ENCODE results near the gene SNTA1.

The SNTA1 gene

GRCh38 chr20:33470866-33471265 is 27.3 kb upstream of the SNTA1 start:
- no peak overlapping the region for H3K9ac ChIP-seq (ENCODE audit: low read length)
- no peaks in the 10 kb centered on the region for H3K27me3 ChIP-seq (ENCODE audit: insufficient read depth, low read length)
- H3K23ac ChIP-seq (ENCODE audit: low read length), result no peak overlapping the region
- H3K14ac ChIP-seq (ENCODE audit: low read length), result no peak overlapping the region
- no peak overlapping the region for H3K27ac ChIP-seq (ENCODE audit: low read depth, low read length)
- no peak overlapping the region for H3K4me2 ChIP-seq (ENCODE audit: low read length)
- H3K79me1 ChIP-seq (ENCODE audit: low read length), result no peaks in the 10 kb centered on the region
- no peak overlapping the region for H4K8ac ChIP-seq (ENCODE audit: low read depth, low read length)
- H2AFZ ChIP-seq (ENCODE audit: insufficient read depth, low read length, poor library complexity), result no peak overlapping the region
- no peaks in the 10 kb centered on the region for H3K36me3 ChIP-seq (ENCODE audit: control insufficient read depth in 1 of 2, insufficient read depth in 2 of 2, low read length in 2 of 2)
- WGBS (ENCODE audit: extremely low coverage, insufficient coverage, insufficient read length), result no CpG with 5 or more reads among the region's 3 CpGs
- no peak overlapping the region for H2AK5ac ChIP-seq (ENCODE audit: low read length)
- no peak overlapping the region for H3K4ac ChIP-seq (ENCODE audit: low read depth, low read length)
- DNase-seq, result no peak
- no peak overlapping the region for H3K18ac ChIP-seq (ENCODE audit: low read length)
- no peaks in the 10 kb centered on the region for H3K4me1 ChIP-seq (ENCODE audit: control insufficient read depth in 1 of 2, insufficient read depth in 2 of 2, low read length in 2 of 2)
- no peaks in the 10 kb centered on the region for H3K9me3 ChIP-seq (ENCODE audit: insufficient read depth, low read depth, low read length)
- no peak overlapping the region for H2BK12ac ChIP-seq (ENCODE audit: low read length)
- no peak overlapping the region for H2BK5ac ChIP-seq (ENCODE audit: low read depth, low read length, poor library complexity)
- H3K4me3 ChIP-seq (ENCODE audit: low read depth, low read length), result no peak overlapping the region
- no peaks in the 10 kb centered on the region for H3K79me2 ChIP-seq (ENCODE audit: control insufficient read depth, insufficient read depth, low read length, poor library complexity)
- no peak overlapping the region for H2BK120ac ChIP-seq (ENCODE audit: insufficient read depth, low read length, poor library complexity)
- H4K12ac ChIP-seq (ENCODE audit: low read depth, low read length), result no peak overlapping the region
- H4K91ac ChIP-seq (ENCODE audit: low read depth, low read length), result no peak overlapping the region

- Histone ChIP-seq H3K9ac (ENCODE audit: low read length) (no peak overlapping the region), H3K36me3 (ENCODE audit: control insufficient read depth in 1 of 2, insufficient read depth in 2 of 2, low read length in 2 of 2) (no peaks in the 10 kb centered on the region), H2AFZ (ENCODE audit: insufficient read depth, low read length, poor library complexity) (no peak overlapping the region), H3K4me3 (ENCODE audit: low read depth, low read length) (no peak overlapping the region), H2BK5ac (ENCODE audit: low read depth, low read length, poor library complexity) (no peak overlapping the region), H4K12ac (ENCODE audit: low read depth, low read length) (no peak overlapping the region), H3K14ac (ENCODE audit: low read length) (no peak overlapping the region), H3K79me1 (ENCODE audit: low read length) (no peaks in the 10 kb centered on the region), H2BK12ac (ENCODE audit: low read length) (no peak overlapping the region), H2BK120ac (ENCODE audit: insufficient read depth, low read length, poor library complexity) (no peak overlapping the region), H3K27me3 (ENCODE audit: insufficient read depth, low read length) (no peaks in the 10 kb centered on the region), H3K79me2 (ENCODE audit: control insufficient read depth, insufficient read depth, low read length, poor library complexity) (no peaks in the 10 kb centered on the region), H3K23ac (ENCODE audit: low read length) (no peak overlapping the region), H3K4me2 (ENCODE audit: low read length) (no peak overlapping the region), H4K91ac (ENCODE audit: low read depth, low read length) (no peak overlapping the region), H3K9me3 (ENCODE audit: insufficient read depth, low read depth, low read length) (no peaks in the 10 kb centered on the region), H3K4me1 (ENCODE audit: control insufficient read depth in 1 of 2, insufficient read depth in 2 of 2, low read length in 2 of 2) (no peaks in the 10 kb centered on the region), H3K27ac (ENCODE audit: low read depth, low read length) (no peak overlapping the region), H2AK5ac (ENCODE audit: low read length) (no peak overlapping the region), H3K18ac (ENCODE audit: low read length) (no peak overlapping the region), H3K4ac (ENCODE audit: low read depth, low read length) (no peak overlapping the region), H4K8ac (ENCODE audit: low read depth, low read length) (no peak overlapping the region)
- no CpG with 5 or more reads among the region's 4 CpGs for WGBS (ENCODE audit: extremely low coverage, insufficient coverage, insufficient read length)
- no peak for DNase-seq
Observed at GRCh38 chr20:33470457-33470856, 26.9 kb upstream of the SNTA1 start.

GRCh38 chr20:33466303-33466646 is 22.7 kb upstream of the SNTA1 start:
- Histone ChIP-seq H3K9me3 (ENCODE audit: insufficient read depth, low read depth, low read length) (no peaks in the 10 kb centered on the region), H3K4me1 (ENCODE audit: control insufficient read depth in 1 of 2, insufficient read depth in 2 of 2, low read length in 2 of 2) (no peaks in the 10 kb centered on the region), H3K9ac (ENCODE audit: low read length) (no peak overlapping the region), H2BK120ac (ENCODE audit: insufficient read depth, low read length, poor library complexity) (no peak overlapping the region), H3K14ac (ENCODE audit: low read length) (no peak overlapping the region), H3K4me3 (ENCODE audit: low read depth, low read length) (no peak overlapping the region), H4K91ac (ENCODE audit: low read depth, low read length) (no peak overlapping the region), H3K36me3 (ENCODE audit: control insufficient read depth in 1 of 2, insufficient read depth in 2 of 2, low read length in 2 of 2) (no peaks in the 10 kb centered on the region), H2BK5ac (ENCODE audit: low read depth, low read length, poor library complexity) (no peak overlapping the region), H2AFZ (ENCODE audit: insufficient read depth, low read length, poor library complexity) (no peak overlapping the region), H3K23ac (ENCODE audit: low read length) (no peak overlapping the region), H3K4me2 (ENCODE audit: low read length) (no peak overlapping the region), H4K8ac (ENCODE audit: low read depth, low read length) (no peak overlapping the region), H2AK5ac (ENCODE audit: low read length) (no peak overlapping the region), H3K27ac (ENCODE audit: low read depth, low read length) (no peak overlapping the region), H3K27me3 (ENCODE audit: insufficient read depth, low read length) (no peaks in the 10 kb centered on the region), H3K4ac (ENCODE audit: low read depth, low read length) (no peak overlapping the region), H3K79me1 (ENCODE audit: low read length) (no peaks in the 10 kb centered on the region), H3K18ac (ENCODE audit: low read length) (no peak overlapping the region), H3K79me2 (ENCODE audit: control insufficient read depth, insufficient read depth, low read length, poor library complexity) (no peaks in the 10 kb centered on the region), H2BK12ac (ENCODE audit: low read length) (no peak overlapping the region), H4K12ac (ENCODE audit: low read depth, low read length) (no peak overlapping the region)
- WGBS (ENCODE audit: extremely low coverage, insufficient coverage, insufficient read length), result no CpG with 5 or more reads among the region's 3 CpGs
- DNase-seq, result no peak

- H3K9ac ChIP-seq (ENCODE audit: low read length), result no peak overlapping the region
- H3K36me3 ChIP-seq (ENCODE audit: control insufficient read depth in 1 of 2, insufficient read depth in 2 of 2, low read length in 2 of 2), result no peaks in the 10 kb centered on the region
- no peak overlapping the region for H3K23ac ChIP-seq (ENCODE audit: low read length)
- H3K14ac ChIP-seq (ENCODE audit: low read length), result no peak overlapping the region
- no peak overlapping the region for H2BK12ac ChIP-seq (ENCODE audit: low read length)
- WGBS (ENCODE audit: extremely low coverage, insufficient coverage, insufficient read length), result no CpG with 5 or more reads among the region's 9 CpGs
- no peak for DNase-seq
- no peak overlapping the region for H2BK120ac ChIP-seq (ENCODE audit: insufficient read depth, low read length, poor library complexity)
- no peaks in the 10 kb centered on the region for H3K4me1 ChIP-seq (ENCODE audit: control insufficient read depth in 1 of 2, insufficient read depth in 2 of 2, low read length in 2 of 2)
- no peaks in the 10 kb centered on the region for H3K27me3 ChIP-seq (ENCODE audit: insufficient read depth, low read length)
- no peak overlapping the region for H4K91ac ChIP-seq (ENCODE audit: low read depth, low read length)
- no peaks in the 10 kb centered on the region for H3K79me2 ChIP-seq (ENCODE audit: control insufficient read depth, insufficient read depth, low read length, poor library complexity)
- no peak overlapping the region for H3K27ac ChIP-seq (ENCODE audit: low read depth, low read length)
- H3K4ac ChIP-seq (ENCODE audit: low read depth, low read length), result no peak overlapping the region
- H4K12ac ChIP-seq (ENCODE audit: low read depth, low read length), result no peak overlapping the region
- H2AK5ac ChIP-seq (ENCODE audit: low read length), result no peak overlapping the region
- H3K18ac ChIP-seq (ENCODE audit: low read length), result no peak overlapping the region
- no peaks in the 10 kb centered on the region for H3K79me1 ChIP-seq (ENCODE audit: low read length)
- H2BK5ac ChIP-seq (ENCODE audit: low read depth, low read length, poor library complexity), result no peak overlapping the region
- H3K9me3 ChIP-seq (ENCODE audit: insufficient read depth, low read depth, low read length), result no peaks in the 10 kb centered on the region
- H3K4me2 ChIP-seq (ENCODE audit: low read length), result no peak overlapping the region
- no peak overlapping the region for H3K4me3 ChIP-seq (ENCODE audit: low read depth, low read length)
- no peak overlapping the region for H2AFZ ChIP-seq (ENCODE audit: insufficient read depth, low read length, poor library complexity)
- no peak overlapping the region for H4K8ac ChIP-seq (ENCODE audit: low read depth, low read length)
Observed at GRCh38 chr20:33465481-33466302, 22.1 kb upstream of the SNTA1 start.

Data from trophoblast cell (in vitro differentiated cells and primary cell).